Panc1 (cell line): ENCODE results near the gene ASCC3. TPM values are rescaled to one million over a fixed set of nuclear protein-coding genes. Genes with fewer than 3 reads are reported as not detected.

ENCODE experiments used
- ATAC-seq: fragments of 200-7000 bp; cut with Tn5 transposase; 2 replicates; pipeline ENCODE4 v1.9.1; 2020; ENCODE audit warnings: mild to moderate bottlenecking, moderate library complexity
- BruUV-seq: library from RNA; stranded (reverse); fragments of 400-500 nt; replicated peaks from 2 replicates; lab custom pipeline; 2021; lab: Mats Ljungman, UMichigan
- CTCF ChIA-PET: fragments of 300-600 bp; sonication (Branson Sonifier 250); formaldehyde crosslinking; loops from one replicate; lab custom pipeline; 2022; ENCODE audit warnings: antibody characterized with exemption; lab: Charles Lee
- POLR2A ChIA-PET: fragments of 300-600 bp; sonication (Branson Sonifier 250); formaldehyde crosslinking; loops from one replicate; lab custom pipeline; 2022; ENCODE audit warnings: antibody characterized with exemption; lab: Charles Lee
- DNase-seq: peaks from one replicate; pipeline ENCODE4 v3.0.0-alpha.2; 2010; ENCODE audit warnings: low read depth, low spot score
- H3K27ac ChIP-seq: 2 replicates; pipeline ENCODE4 v1.5.1; 2011; ENCODE audit warnings: mild to moderate bottlenecking, low read length, inconsistent platforms
- H3K27me3 ChIP-seq: fragments of 200-500 bp; sonication (Bioruptor generic); 2 replicates; pipeline ENCODE4 v1.6.0; 2014; ENCODE audit warnings: low read length, inconsistent platforms; ENCODE audit not compliant: control insufficient read depth, insufficient read depth
- H3K36me3 ChIP-seq: fragments of 200-500 bp; sonication (Bioruptor generic); 2 replicates; pipeline ENCODE4 v1.5.1; 2014; ENCODE audit warnings: inconsistent platforms, mild to moderate bottlenecking, low read length, moderate library complexity; ENCODE audit not compliant: control insufficient read depth, insufficient read depth
- H3K4me1 ChIP-seq: 2 replicates; pipeline ENCODE4 v1.5.1; 2011; ENCODE audit warnings: inconsistent platforms, mild to moderate bottlenecking, low read length, moderate library complexity; ENCODE audit not compliant: control insufficient read depth, insufficient read depth
- H3K4me3 ChIP-seq, 2 experiments: 2 replicates each; pipeline ENCODE4 v1.5.1; 2011 to 2012; ENCODE audit warnings: low read depth in 2 of 2, low read length in 2 of 2, mild to moderate bottlenecking in 2 of 2, inconsistent platforms in 1 of 2, moderate library complexity in 1 of 2
- H3K9me3 ChIP-seq: fragments of 200-500 bp; sonication (Bioruptor generic); 2 replicates; pipeline ENCODE4 v1.5.1; 2014; ENCODE audit warnings: low read depth, mild to moderate bottlenecking, inconsistent platforms, low read length, moderate library complexity; ENCODE audit not compliant: control insufficient read depth, insufficient read depth
- POLR2AphosphoS5 ChIP-seq: IDR thresholded peaks from 2 replicates; pipeline ENCODE4 v1.6.1; 2012; ENCODE audit warnings: mild to moderate bottlenecking, low read depth, low read length, moderate library complexity
- REST ChIP-seq, 2 experiments: IDR thresholded peaks; 2 replicates each; pipeline ENCODE4 v1.6.1; 2011 to 2012; ENCODE audit warnings: low read depth in 2 of 2, control low read depth in 1 of 2, low read length in 1 of 2, mild to moderate bottlenecking in 1 of 2, moderate library complexity in 1 of 2; ENCODE audit not compliant: insufficient read depth in 1 of 2
- SIN3A ChIP-seq: IDR thresholded peaks from 2 replicates; pipeline ENCODE4 v1.6.1; 2012; ENCODE audit warnings: low read depth, mild to moderate bottlenecking, low read length, moderate library complexity, borderline replicate concordance; ENCODE audit not compliant: insufficient read depth
- TCF7L2 ChIP-seq: IDR thresholded peaks from 2 replicates; pipeline ENCODE4 v1.6.1; 2011; ENCODE audit warnings: mild to moderate bottlenecking, low read depth, low read length, inconsistent platforms
- in situ Hi-C: cut with HindIII; loops from 2 replicates; pipeline ENCODE4 v1.10.0; 2016; ENCODE audit warnings: low sequenced_read_pairs, low pct_unique_long_range_greater_than_20kb
- intact Hi-C: fragments of 100-400 bp; cut with micrococcal nuclease; formaldehyde crosslinking; loops from one replicate; pipeline ENCODE4 v1.10.0; 2022; ENCODE audit not compliant: unreplicated experiment
- total RNA-seq: library from RNA; stranded (reverse); gene quantifications from one replicate; pipeline ENCODE4 v1.2.1, GENCODE V29; 2021; ENCODE audit not compliant: unreplicated experiment
- TF ChIP-seq, protein P1 (sequence below): fragments of 450-650 bp; IDR thresholded peaks from 2 replicates; pipeline ENCODE4 v1.5.1; 2017; ENCODE audit warnings: mild to moderate bottlenecking

Gene ASCC3
- total RNA-seq, 1 experiment from 2014 or later, result 46.9 TPM

GRCh38 chr6:100712997-100713396 lies 168.1 kb downstream of the ASCC3 start:
- DNase-seq, result no peak
- intact Hi-C loops (no loop called here), in situ Hi-C loops (no loop called here)
- Histone ChIP-seq H3K27me3 (no peaks in the 10 kb centered on the region), H3K4me3 (no peak overlapping the region), H3K9me3 (no peaks in the 10 kb centered on the region), H3K4me1 (no peaks in the 10 kb centered on the region), H3K36me3 (peaks cover 3% of the 10 kb centered on the region; the same call in 1 of the 2 replicates), H3K27ac (no peak overlapping the region)
- BruUV-seq, result no TSS peak
- ChIA-PET CTCF (no interaction called here), POLR2A (no interaction called here)
- no peak for ATAC-seq
- TF ChIP-seq, protein P1, sequence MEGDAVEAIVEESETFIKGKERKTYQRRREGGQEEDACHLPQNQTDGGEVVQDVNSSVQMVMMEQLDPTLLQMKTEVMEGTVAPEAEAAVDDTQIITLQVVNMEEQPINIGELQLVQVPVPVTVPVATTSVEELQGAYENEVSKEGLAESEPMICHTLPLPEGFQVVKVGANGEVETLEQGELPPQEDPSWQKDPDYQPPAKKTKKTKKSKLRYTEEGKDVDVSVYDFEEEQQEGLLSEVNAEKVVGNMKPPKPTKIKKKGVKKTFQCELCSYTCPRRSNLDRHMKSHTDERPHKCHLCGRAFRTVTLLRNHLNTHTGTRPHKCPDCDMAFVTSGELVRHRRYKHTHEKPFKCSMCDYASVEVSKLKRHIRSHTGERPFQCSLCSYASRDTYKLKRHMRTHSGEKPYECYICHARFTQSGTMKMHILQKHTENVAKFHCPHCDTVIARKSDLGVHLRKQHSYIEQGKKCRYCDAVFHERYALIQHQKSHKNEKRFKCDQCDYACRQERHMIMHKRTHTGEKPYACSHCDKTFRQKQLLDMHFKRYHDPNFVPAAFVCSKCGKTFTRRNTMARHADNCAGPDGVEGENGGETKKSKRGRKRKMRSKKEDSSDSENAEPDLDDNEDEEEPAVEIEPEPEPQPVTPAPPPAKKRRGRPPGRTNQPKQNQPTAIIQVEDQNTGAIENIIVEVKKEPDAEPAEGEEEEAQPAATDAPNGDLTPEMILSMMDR, result no peak
- no peak for TF ChIP-seq REST (IDR thresholded peaks at IDR 0.05; ENCODE audit: insufficient read depth in 1 of 2, low read depth in 2 of 2, low read length in 1 of 2)
- TF ChIP-seq POLR2AphosphoS5, result no peak
- no peak for TF ChIP-seq SIN3A
- TF ChIP-seq TCF7L2, result no peak

DNA sequence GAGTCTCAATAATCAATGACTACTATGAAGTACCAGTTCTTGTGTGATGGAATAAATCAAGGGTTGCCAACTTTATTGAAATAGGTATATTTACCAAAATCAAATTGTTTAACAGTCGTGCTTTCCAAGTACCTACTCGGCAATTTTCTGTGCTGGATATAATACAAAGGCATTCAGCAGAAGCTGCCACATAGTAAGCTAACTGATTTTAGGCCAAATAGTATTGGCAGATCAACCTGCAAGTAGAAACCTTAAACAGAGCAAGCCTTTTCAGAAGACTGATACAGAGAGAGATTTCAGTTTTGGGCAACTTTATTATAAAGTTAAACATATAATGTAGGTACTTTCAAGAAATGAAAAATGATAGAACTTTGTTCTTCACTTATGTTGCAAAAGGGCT lies 174.6 kb downstream of the ASCC3 start:
- intact Hi-C loops (no loop called here), in situ Hi-C loops (no loop called here)
- ChIA-PET CTCF (no interaction called here), POLR2A (no interaction called here)
- H3K4me3 ChIP-seq, result no peak overlapping the region
- H3K27ac ChIP-seq, result no peak overlapping the region
- BruUV-seq, result no TSS peak
- H3K4me1 ChIP-seq, result no peaks in the 10 kb centered on the region
- H3K36me3 ChIP-seq, result no peaks in the 10 kb centered on the region
- peaks cover 4% of the 10 kb centered on the region; the same call in 1 of the 2 replicates for H3K9me3 ChIP-seq
- H3K27me3 ChIP-seq, result no peaks in the 10 kb centered on the region
- TF ChIP-seq, protein P1, result no peak
- no peak for TF ChIP-seq POLR2AphosphoS5
- TF ChIP-seq TCF7L2, result no peak
- no peak for TF ChIP-seq REST (IDR thresholded peaks at IDR 0.05; ENCODE audit: insufficient read depth in 1 of 2, low read depth in 2 of 2, low read length in 1 of 2)
- TF ChIP-seq SIN3A, result no peak
- ATAC-seq (no peak), DNase-seq (no peak)
